Mucosa of stomach (tissue), 1 donor: ENCODE results near the gene MFGE8.
"Not testable (repeated sequence)": the region's sequence is repeated elsewhere in the genome, so short reads cannot be mapped to it uniquely, and the experiment has no call there.

ENCODE experiments used
- H3K27me3 ChIP-seq: one replicate; pipeline ENCODE4 v1.7.0; 2013; ENCODE audit warnings: mild to moderate bottlenecking, low read length; ENCODE audit not compliant: control insufficient read depth, insufficient read depth
- H3K36me3 ChIP-seq: one replicate; pipeline ENCODE4 v1.7.0; 2013; ENCODE audit warnings: low read length; ENCODE audit not compliant: control insufficient read depth, insufficient read depth
- H3K4me1 ChIP-seq: one replicate; pipeline ENCODE4 v1.7.0; 2013; ENCODE audit warnings: mild to moderate bottlenecking, low read length; ENCODE audit not compliant: control insufficient read depth, insufficient read depth
- H3K4me3 ChIP-seq: one replicate; pipeline ENCODE4 v1.7.0; 2013; ENCODE audit warnings: low read length
- H3K9ac ChIP-seq: one replicate; pipeline ENCODE4 v1.7.0; 2013; ENCODE audit warnings: mild to moderate bottlenecking, low read length, moderate library complexity
- H3K9me3 ChIP-seq: one replicate; pipeline ENCODE4 v1.7.0; 2013; ENCODE audit warnings: mild to moderate bottlenecking, low read length, moderate library complexity; ENCODE audit not compliant: control insufficient read depth
- donor health status: Pancreatic carcinoma.

The MFGE8 gene, protein sequence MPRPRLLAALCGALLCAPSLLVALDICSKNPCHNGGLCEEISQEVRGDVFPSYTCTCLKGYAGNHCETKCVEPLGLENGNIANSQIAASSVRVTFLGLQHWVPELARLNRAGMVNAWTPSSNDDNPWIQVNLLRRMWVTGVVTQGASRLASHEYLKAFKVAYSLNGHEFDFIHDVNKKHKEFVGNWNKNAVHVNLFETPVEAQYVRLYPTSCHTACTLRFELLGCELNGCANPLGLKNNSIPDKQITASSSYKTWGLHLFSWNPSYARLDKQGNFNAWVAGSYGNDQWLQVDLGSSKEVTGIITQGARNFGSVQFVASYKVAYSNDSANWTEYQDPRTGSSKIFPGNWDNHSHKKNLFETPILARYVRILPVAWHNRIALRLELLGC

DNA sequence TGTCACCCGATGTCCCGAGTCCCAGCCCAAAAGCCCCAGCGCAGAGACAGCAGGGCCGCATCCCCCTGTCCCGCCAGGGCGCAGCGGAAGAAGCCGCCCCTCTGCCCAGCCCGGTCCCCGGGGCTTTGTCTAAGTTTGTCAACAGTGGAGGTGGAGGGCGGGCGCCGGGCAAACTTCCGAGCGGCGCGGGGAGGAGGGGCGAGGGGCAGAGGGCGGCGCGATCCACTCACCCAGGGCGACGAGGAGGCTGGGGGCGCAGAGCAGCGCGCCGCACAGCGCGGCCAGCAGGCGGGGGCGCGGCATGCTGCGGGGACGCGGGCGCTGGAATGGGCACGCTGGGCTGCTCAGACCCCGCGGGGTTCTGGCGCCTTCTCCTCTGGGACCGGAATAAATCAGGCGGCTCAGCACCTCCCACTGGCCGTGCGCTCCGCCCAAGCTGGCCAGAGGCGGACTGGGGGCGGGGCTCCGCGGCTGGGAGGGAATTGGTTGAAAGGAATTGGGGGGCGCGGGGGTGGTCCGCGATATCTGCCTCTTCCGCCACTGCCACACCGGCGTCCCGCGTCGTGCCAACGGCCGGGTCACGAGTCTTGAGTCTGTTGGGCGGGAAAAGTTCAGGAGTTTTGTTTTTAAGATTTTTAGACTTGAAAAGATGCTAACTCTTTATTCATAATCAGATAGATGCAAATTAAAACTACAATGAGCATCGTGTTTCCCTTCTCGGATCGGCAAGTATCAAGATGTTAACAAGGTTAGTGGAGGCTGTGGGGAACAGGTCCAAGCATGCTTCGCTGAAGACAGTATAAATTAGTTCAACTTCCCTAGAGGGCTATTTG is at the start of gene MFGE8:
Gene MFGE8, minus strand, starts transcription at position 363 of the 833 bp plus-strand sequence. Its CDS starts 60 bp downstream, at position 303.
- Histone ChIP-seq H3K9ac (peak within 1 kb of the TSS; percentile 72), H3K4me1 (no peaks in the 10 kb centered on the region), H3K4me3 (peak within 1 kb of the TSS; percentile 25), H3K36me3 (no peaks in the 10 kb centered on the region), H3K9me3 (no peaks in the 10 kb centered on the region), H3K27me3 (peaks cover 4% of the 10 kb centered on the region)

DNA sequence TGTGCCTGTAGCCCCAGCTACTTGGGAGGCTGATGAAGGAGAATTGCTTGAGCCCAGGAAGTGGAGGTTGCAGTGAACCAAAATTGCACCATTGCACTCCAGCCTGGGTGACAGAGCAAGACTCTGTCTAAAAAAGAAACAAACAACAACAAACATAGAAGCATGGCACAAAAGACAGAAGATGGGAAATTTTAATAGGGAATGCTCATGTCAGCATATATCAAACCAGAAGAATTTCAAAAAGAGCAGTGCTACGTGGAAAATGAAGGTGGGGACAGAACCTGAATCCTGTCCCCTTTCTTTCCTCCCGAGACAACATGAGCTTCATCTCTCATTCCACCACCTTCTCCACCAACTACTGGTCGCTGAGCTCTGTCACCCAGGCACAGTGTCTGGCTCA is 46.3 kb upstream of the MFGE8 start:
- H3K36me3 ChIP-seq: no peaks in the 10 kb centered on the region
- no peak overlapping the region for H3K4me3 ChIP-seq
- H3K4me1 ChIP-seq: no peaks in the 10 kb centered on the region
- H3K9ac ChIP-seq: no peak overlapping the region
- H3K9me3 ChIP-seq: no peaks in the 10 kb centered on the region
- no peaks in the 10 kb centered on the region for H3K27me3 ChIP-seq

DNA sequence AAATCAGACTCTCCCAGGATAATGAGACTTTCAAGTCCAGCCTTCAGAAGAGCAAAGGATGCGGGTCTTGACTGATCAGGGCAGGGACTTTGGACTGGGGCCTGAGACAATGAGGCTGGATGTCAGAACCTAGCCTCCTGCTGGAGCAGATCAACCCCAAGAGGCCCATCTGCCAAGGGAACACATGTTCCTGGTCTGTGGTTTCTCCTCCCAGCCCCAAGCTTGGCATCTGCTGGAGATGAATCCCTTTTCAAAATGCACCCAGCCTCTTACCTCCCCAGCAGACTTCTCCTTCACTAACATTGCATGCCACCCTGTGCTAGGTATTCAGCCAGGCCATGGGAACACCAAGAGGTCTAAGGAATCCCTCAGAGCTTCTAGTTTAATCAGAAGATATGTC is 43.7 kb upstream of the MFGE8 start:
- Histone ChIP-seq H3K27me3 (no peaks in the 10 kb centered on the region), H3K9ac (no peak overlapping the region), H3K36me3 (no peaks in the 10 kb centered on the region), H3K4me3 (no peak overlapping the region), H3K4me1 (no peaks in the 10 kb centered on the region), H3K9me3 (no peaks in the 10 kb centered on the region)

DNA sequence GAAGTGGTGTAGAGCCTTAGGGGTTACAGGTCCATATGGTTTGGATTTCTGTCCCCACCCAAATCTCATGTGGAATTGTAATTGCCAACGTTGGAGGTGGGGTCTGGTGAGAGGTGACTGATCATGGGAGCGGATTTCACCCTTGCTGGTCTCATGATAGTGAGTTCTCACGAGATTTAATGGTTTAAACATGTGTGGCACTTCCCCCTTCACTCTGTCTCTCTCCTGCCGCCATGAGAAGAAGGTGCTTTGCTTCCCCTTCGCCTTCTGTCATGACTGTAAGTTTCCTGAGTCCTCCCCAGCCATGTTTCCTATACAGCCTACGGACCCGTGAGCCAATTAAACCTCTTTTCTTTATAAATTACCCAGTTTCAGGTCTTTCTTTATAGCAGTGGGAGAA is 43.1 kb upstream of the MFGE8 start:
- no peaks in the 10 kb centered on the region for H3K27me3 ChIP-seq
- H3K4me3 ChIP-seq: no peak overlapping the region
- no peaks in the 10 kb centered on the region for H3K36me3 ChIP-seq
- H3K4me1 ChIP-seq: no peaks in the 10 kb centered on the region
- H3K9me3 ChIP-seq: no peaks in the 10 kb centered on the region
- H3K9ac ChIP-seq: no peak overlapping the region

DNA sequence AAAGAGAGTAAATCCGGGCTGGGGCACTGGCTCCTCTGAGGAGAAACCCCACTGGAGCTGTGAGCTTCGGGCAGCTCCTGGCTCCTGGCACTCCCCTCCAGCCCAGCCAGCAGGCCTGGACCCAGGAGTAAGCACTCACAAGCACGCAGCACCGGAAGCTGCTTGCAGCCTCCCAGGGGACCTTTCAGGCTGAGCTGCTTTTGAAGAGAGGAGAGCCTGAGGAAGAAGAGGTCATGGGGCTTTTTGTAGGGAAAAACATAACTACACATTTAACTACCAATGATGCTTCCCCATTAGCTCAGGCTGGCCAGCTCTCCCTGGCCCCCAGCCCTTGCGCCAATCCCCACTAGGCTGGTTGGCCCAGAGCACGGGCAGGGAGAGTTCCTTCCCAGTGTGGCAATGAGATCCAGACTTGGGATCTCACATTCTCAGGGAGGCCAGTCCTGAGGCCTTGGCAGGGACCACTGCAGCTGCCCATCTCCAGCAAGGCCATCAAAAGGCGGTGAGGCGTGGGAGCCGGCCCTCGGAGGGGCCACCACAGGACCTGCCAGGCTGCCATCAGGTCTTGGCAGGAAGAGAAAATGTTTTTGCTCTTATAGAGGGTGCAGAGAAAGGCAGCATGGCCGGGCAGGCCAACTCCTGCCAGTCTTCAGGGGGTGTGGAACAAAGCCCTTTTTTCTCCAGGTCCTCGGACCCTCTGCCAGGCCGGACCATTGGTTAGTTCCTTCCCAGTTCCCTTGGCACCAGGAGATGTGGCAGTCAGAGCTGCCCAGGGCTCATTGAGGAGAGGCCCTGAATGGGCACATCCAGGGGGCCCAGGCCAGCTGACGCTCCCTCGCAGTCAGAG is 41.5 kb upstream of the MFGE8 start:
- no peaks in the 10 kb centered on the region for H3K27me3 ChIP-seq
- H3K4me1 ChIP-seq: no peaks in the 10 kb centered on the region
- no peaks in the 10 kb centered on the region for H3K36me3 ChIP-seq
- no peak overlapping the region for H3K4me3 ChIP-seq
- H3K9me3 ChIP-seq: no peaks in the 10 kb centered on the region
- H3K9ac ChIP-seq: no peak overlapping the region

DNA sequence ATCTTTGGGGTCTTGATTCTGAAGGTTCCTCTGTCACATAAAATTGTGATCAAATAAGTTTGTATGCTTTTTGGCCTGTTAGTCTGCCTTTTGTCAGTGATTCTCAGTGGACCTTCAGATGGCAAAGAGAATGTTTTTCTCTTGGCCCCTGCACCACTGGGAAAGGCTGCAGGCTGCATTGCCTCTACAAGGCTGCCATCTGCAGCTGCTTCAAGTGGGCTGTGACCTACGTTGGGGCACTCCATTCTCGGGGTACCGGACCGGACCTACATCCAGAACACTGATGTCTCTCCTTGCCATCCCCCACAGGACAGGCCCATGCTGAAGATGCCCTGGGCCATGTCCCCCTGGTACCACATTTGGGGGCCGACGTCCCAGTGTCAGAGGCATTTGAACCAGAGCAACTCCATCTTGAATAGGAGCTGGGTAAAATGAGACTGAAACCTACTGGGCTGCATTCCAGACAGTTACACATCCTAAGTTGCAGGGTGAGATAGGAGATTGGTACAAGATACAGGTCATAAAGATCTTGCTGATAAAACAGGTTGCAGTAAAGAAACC is 37.5 kb upstream of the MFGE8 start:
- no peak overlapping the region for H3K9ac ChIP-seq

DNA sequence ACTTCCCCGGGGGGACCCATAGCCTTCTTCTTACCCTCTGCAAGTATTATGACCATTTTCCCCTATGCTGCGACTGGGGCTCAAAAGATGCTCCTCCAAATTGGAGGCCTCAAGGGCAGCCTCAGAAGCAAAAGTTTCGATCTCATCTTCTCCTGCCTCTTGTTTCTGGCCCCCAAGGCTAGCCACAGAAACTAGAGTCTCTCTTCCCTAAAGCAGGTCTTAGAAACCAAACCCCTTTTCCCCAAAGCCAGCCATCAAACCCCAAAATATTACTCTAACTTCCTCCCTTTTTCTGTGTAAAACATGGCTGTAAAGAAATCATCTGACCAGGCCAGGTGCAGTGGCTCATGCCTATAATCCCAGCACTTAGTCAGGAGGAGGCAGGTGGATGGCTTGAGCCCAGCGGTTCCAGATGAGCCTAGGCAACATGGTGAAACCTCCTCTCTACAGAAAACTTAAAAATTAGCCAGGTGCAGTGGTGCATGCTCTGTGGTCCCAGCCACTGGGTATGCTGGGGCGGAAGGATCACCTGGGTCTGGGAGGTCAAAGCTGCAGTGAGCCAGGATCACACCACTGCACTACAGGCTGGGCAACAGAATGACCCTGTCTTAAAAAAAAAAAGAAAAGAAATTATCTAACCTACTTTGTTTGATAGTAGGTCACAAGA is 36.7 kb upstream of the MFGE8 start:
- no peak overlapping the region for H3K9ac ChIP-seq
- no peaks in the 10 kb centered on the region for H3K27me3 ChIP-seq
- no peak overlapping the region for H3K4me3 ChIP-seq
- H3K36me3 ChIP-seq: no peaks in the 10 kb centered on the region
- no peaks in the 10 kb centered on the region for H3K4me1 ChIP-seq
- no peaks in the 10 kb centered on the region for H3K9me3 ChIP-seq

More for the DNA sequence above, 37.5 kb upstream of the MFGE8 start:
- no peaks in the 10 kb centered on the region for H3K9me3 ChIP-seq
- H3K4me3 ChIP-seq: no peak overlapping the region
- H3K36me3 ChIP-seq: no peaks in the 10 kb centered on the region
- H3K27me3 ChIP-seq: no peaks in the 10 kb centered on the region
- no peaks in the 10 kb centered on the region for H3K4me1 ChIP-seq

DNA sequence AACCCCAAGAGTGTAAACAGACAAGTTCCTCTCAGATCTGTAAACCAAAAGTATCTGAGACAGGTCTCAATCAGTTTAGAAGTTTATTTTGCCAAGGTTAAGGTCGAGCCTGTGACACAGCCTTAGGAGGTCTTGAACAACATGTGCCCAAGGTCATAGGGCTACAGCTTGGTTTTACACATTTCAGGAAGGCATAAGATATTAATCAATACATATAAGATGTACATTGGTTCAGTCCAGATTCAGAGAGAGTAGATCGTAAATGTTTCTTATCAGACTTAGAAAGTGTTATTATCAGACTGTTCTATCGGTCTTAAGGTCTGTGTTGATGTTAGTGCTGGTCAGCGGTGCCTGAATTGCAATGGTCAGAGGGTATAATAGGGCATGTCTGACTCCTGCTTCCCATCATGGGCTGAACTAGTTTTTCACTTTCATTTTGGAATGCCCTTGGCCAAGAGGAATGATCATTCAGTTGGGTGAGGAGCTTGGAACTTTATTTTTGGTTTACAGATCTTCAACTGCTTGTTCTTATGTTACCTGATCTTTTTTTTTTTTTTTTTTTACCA is 27.0 kb upstream of the MFGE8 start:
- Histone ChIP-seq H3K36me3 (no peaks in the 10 kb centered on the region), H3K4me1 (no peaks in the 10 kb centered on the region), H3K27me3 (no peaks in the 10 kb centered on the region), H3K9me3 (no peaks in the 10 kb centered on the region), H3K4me3 (no peak overlapping the region), H3K9ac (no peak overlapping the region)

DNA sequence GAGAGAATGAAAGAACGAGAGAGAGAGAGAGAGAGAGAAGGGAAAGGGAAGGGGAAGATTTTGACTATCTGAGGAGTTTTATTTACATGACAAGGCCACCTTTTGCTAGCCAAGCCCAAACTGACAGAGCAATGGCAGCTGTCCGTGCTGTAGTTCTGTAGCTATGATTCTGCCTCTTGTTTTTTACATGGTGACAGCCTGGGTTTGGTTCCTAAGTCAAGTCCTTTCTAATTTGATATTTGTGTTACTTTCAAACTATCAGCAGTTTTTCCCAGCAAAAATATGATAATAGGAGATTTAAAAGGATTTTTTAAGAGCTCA is 26.3 kb upstream of the MFGE8 start:
- no peak overlapping the region for H3K9ac ChIP-seq
- no peaks in the 10 kb centered on the region for H3K36me3 ChIP-seq
- no peaks in the 10 kb centered on the region for H3K4me1 ChIP-seq
- no peaks in the 10 kb centered on the region for H3K9me3 ChIP-seq
- H3K4me3 ChIP-seq: no peak overlapping the region
- no peaks in the 10 kb centered on the region for H3K27me3 ChIP-seq

DNA sequence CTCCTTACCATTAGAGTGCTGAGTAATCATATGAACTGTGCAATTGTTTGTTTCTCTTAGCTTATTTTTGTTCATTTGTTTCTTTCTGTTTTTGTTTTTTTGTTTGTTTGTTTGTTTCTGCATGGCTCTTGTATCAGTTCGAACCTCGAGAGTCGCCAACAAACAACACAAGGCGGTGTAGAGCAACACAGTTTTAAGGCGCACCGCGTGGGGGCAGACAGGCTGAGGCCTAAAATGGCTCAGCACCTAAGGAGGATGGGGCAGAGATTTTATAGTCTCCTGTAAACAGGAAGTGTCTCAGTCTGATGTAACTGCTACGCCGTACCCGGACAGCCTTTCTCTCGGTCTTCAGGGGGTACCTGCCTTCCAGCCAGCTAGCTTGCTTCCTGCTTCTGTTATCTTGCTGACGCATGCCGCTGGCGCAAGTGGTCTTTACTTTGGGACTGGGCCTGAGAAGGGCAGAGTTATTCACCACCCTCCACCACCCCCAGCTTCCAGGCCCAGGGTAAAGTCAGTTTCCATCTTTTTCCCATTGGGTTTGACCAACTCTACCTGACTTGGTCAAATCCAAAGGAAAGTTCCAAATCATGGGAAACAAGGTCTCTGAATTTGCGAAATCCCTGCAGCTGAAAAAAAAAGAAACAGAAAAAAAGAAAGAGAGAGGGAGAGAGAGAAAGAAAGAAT is 25.8 kb upstream of the MFGE8 start:
- Histone ChIP-seq H3K36me3 (no peaks in the 10 kb centered on the region), H3K4me1 (no peaks in the 10 kb centered on the region), H3K27me3 (no peaks in the 10 kb centered on the region), H3K9me3 (no peaks in the 10 kb centered on the region), H3K4me3 (no peak overlapping the region), H3K9ac (no peak overlapping the region)

DNA sequence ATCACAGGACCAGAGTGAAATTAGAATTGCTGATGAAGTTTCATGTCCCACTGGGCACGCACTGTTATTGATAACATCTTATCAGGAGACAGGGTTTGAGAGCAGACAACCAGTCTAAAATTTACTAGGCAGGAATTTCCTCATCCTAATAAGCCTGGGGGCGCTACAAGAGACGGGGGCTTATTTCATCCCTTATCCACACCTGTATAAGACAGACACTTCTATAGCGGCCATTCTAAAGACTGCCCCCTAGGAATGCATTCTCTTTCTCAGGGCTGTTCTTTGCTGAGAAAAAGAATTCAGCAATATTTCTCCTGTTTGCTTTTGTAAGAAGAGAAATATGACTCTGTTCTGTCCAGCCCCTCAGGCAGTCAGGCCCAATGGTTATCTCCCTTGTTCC is 21.3 kb upstream of the MFGE8 start:
- not testable (repeated sequence) for H3K9ac ChIP-seq, H3K36me3 ChIP-seq, H3K4me1 ChIP-seq, H3K4me3 ChIP-seq, H3K9me3 ChIP-seq, H3K27me3 ChIP-seq
